Esophagus squamous epithelium (tissue), 5 donors: ENCODE measurements around the gene AIFM3. TPM values are rescaled to one million over a fixed set of nuclear protein-coding genes. Genes with fewer than 3 reads are reported as not detected.
A peak's percentile ranks its signal among the peaks of the same experiment; 100 is the strongest.
"Not testable (repeated sequence)": the region's sequence is repeated elsewhere in the genome, so short reads cannot be mapped to it uniquely, and the experiment has no call there.

Experiments
- DNase-seq: peaks from one replicate; lab custom pipeline; 2025; lab: John Stamatoyannopoulos, UW
- H3K27ac ChIP-seq, 4 donors: fragments of 200-600 bp; sonication (generic); one replicate each; pipeline ENCODE4 v1.5.1; 2016 to 2019; ENCODE audit warnings: mild to moderate bottlenecking in 1 of 4
- H3K27me3 ChIP-seq, 4 donors: fragments of 200-600 bp; sonication (generic); 1 replicate in 3 of 4; 2 replicates in 1 of 4; pipeline versions ENCODE4 v1.5.1 to v1.6.0; 2017 to 2021; ENCODE audit warnings: antibody characterized with exemption in 1 of 4
- H3K36me3 ChIP-seq, 3 donors: fragments of 200-600 bp; sonication (generic); one replicate each; pipeline ENCODE4 v1.5.1; 2016 to 2019
- H3K4me1 ChIP-seq, 3 donors: fragments of 200-600 bp; sonication (generic); one replicate each; pipeline ENCODE4 v1.5.1; 2017 to 2019
- H3K4me3 ChIP-seq, 4 donors: fragments of 200-600 bp; sonication (generic); 1 replicate in 3 of 4; 2 replicates in 1 of 4; pipeline ENCODE4 v1.5.1; 2016 to 2019; ENCODE audit warnings: mild to moderate bottlenecking in 2 of 4, moderate library complexity in 1 of 4
- H3K9me3 ChIP-seq, 3 donors: fragments of 200-600 bp; sonication (generic); one replicate each; pipeline ENCODE4 v1.5.1; 2016 to 2019
- CTCF ChIP-seq, 6 experiments: fragments of 450-650 bp in 4 of 6; fragments of 200-600 bp in 2 of 6; sonication (generic) in 2 of 6; IDR thresholded peaks; one replicate each; pipeline ENCODE4 v1.5.1; 2016 to 2019; ENCODE audit warnings: antibody characterized with exemption in 6 of 6, mild to moderate bottlenecking in 4 of 6, moderate library complexity in 4 of 6
- POLR2A ChIP-seq, 4 donors: fragments of 450-650 bp; IDR thresholded peaks; one replicate each; pipeline ENCODE4 v1.6.1; 2017; ENCODE audit warnings: antibody characterized with exemption in 4 of 4, mild to moderate bottlenecking in 4 of 4, moderate library complexity in 3 of 4
- WGBS, 2 donors: methylation state at CpG; one replicate each; pipeline ENCODE4 v1.1.5; 2018; 5-methylcytosine and 5-hydroxymethylcytosine counted together
- intact Hi-C: fragments of 100-400 bp; cut with DNase I; formaldehyde crosslinking; loops from one replicate; pipeline ENCODE4 v1.15.0; 2022
- total RNA-seq, 4 donors: library from RNA; depleted of rRNA; stranded (reverse); fragments of >200 nt; gene quantifications; one replicate each; pipeline ENCODE4 v1.1.0, GENCODE V29; 2016
- donor health status: DM: yes; HTN: yes; CAD: no.

The AIFM3 gene
- total RNA-seq, 4 donors from 2014 or later = 0.30 to 1.9 (median 0.94) TPM

DNA sequence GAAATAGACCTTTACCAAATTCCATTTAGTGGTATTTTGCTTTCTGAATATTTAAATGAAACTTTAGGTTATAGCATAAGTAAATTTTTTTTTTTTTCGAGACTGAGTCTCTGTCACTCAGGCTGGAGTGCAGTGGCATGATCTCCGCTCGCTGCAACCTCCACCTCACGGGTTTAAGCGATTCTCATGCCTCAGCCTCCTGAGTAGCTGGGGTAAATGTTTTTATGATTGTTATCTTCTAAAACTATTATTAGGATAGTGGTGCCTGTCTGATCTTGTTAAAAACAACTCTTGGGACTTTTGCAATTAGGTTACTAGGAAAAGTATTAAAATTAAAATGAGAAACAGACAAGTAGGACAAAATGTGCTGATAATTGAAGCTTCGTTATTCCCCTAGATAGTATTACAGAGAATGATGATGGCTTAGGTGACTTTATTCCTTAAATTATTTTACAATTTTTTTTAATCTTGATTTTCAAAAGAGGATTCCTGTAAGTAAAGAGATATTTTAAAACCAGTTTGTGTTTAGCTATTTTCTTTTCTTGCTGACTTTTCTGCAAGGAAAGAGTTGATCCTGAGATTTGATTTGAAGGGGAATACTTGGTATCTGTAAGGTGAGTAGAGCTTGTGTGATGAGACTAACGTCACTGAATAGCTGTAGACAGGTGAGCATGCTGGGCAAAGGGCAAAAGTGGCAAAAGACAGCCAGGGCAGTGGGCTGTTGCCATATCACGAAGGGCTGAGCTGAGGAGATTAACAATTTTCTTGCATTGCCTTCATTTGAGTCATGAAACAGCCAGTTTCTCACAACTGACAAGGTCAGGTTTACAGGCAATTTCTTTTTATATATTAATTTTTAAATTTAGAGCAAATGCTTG is 29.0 kb upstream of the AIFM3 start:
- Histone ChIP-seq H3K4me3 (no peak overlapping the region), H3K27me3 (no peaks in the 10 kb centered on the region), H3K36me3 (peaks cover 4 to 41% (median 6%) of the 10 kb centered on the region in 3 donors), H3K4me1 (peaks cover 19 to 85% (median 46%) of the 10 kb centered on the region in 3 donors), H3K9me3 (no peaks in the 10 kb centered on the region), H3K27ac (peak overlapping the region in 1 of 4 donors; percentile 3)
- intact Hi-C loops = no loop called here
- 63 to 70% methylated on average over 8 of the region's 8 CpGs for WGBS, 2 donors
- no peak for DNase-seq
- TF ChIP-seq CTCF (IDR thresholded peaks at IDR 0.05) (no peak), POLR2A (IDR thresholded peaks at IDR 0.05) (no peak)

DNA sequence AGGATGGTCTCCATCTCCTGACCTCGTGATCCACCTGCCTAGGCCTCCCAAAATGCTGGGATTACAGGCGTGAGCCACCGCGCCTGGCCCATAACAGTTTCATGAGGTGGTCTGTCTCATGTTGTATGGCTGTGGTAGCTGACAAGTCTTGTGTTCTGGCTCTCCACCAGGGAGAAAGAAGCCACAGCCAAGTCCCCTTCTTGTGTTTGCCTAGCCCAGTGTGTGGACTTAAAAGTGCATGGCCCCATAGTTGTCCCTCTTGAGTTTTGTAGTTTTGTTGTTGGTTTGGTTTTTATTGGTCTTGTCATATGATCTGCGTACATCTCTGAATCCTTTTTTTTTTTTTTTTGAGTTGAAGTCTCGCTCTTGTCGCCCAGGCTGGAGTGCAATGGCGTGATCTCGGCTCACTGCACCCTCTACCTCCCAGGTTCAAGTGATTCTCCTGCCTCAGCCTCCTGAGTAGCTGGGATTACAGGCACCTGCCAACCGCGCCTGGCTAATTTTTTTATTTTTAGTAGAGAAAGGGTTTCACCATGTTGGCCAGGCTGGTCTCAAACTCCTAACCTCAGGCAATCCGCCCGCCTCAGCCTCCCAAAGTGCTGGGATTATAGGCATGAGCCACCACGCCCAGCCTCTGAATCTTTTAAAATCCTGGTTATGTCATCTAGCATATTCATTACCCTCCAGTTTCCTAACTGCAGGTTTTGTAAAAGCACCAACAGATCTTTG is 27.4 kb upstream of the AIFM3 start:
- Histone ChIP-seq H3K27ac (peak overlapping the region in 3 of 4 donors; percentile 28 to 52 (median 34)), H3K36me3 (peaks cover 4 to 34% (median 6%) of the 10 kb centered on the region in 3 donors), H3K4me1 (peaks cover 19 to 91% (median 48%) of the 10 kb centered on the region in 3 donors)
- H3K9me3 ChIP-seq, H3K27me3 ChIP-seq, DNase-seq, intact Hi-C loops, H3K4me3 ChIP-seq: not testable (repeated sequence)
- 76 to 81% methylated on average over 13 to 14 of the region's 14 CpGs for WGBS, 2 donors

DNA sequence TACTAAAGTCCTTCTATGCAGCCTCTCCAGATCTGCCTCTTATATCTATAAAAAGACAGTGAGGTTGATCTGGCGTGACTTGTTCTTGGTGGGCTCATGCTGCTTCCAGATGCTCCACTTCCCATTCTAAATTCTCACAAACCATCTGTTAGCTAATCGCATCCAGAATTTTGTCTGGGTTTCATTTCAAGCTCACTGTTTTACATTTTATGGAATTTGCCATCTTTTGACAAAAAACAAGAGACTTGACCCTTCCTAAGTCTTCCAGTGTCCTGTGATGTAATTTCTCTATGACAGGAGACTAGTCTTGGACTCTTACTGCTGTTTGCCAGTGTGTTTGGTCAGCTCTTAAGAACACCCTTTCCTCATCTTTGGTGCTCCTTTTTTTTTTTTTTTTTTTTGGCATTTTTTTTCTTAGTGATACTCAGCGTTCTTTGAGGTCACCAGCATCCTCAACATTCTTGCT is 26.8 kb upstream of the AIFM3 start:
- H3K27ac ChIP-seq = peak overlapping the region in 2 of 4 donors; percentile 28 to 52
- intact Hi-C loops = no loop called here
- no peaks in the 10 kb centered on the region for H3K27me3 ChIP-seq
- peaks cover 16 to 92% (median 51%) of the 10 kb centered on the region in 3 donors for H3K4me1 ChIP-seq
- WGBS, 2 donors = 76% methylated on average over 3 of the region's 3 CpGs
- H3K36me3 ChIP-seq = peaks cover 4 to 31% (median 6%) of the 10 kb centered on the region in 3 donors
- no peaks in the 10 kb centered on the region for H3K9me3 ChIP-seq
- H3K4me3 ChIP-seq = no peak overlapping the region
- TF ChIP-seq POLR2A (IDR thresholded peaks at IDR 0.05) (no peak), CTCF (IDR thresholded peaks at IDR 0.05) (no peak)
- DNase-seq = no peak

- no peak for DNase-seq
- Histone ChIP-seq H3K27ac (peak overlapping the region in 2 of 4 donors; percentile 13 to 28), H3K27me3 (no peaks in the 10 kb centered on the region), H3K4me3 (no peak overlapping the region), H3K4me1 (peaks cover 16 to 92% (median 44%) of the 10 kb centered on the region in 3 donors), H3K9me3 (no peaks in the 10 kb centered on the region), H3K36me3 (peaks cover under 1 to 28% (median 4%) of the 10 kb centered on the region in 3 donors)
- intact Hi-C loops = no loop called here
- WGBS, 2 donors = 69 to 70% methylated on average over 2 to 4 of the region's 4 CpGs
- TF ChIP-seq POLR2A (IDR thresholded peaks at IDR 0.05) (no peak), CTCF (IDR thresholded peaks at IDR 0.05) (no peak)
Observed at GRCh38 chr22:20940904-20941385, 26.1 kb upstream of the AIFM3 start.

GRCh38 chr22:20942203-20942902 is 24.7 kb upstream of the AIFM3 start:
- Histone ChIP-seq H3K36me3 (peaks cover 0 to 20% (median 0%) of the 10 kb centered on the region in 3 donors), H3K4me1 (peaks cover 5 to 88% (median 30%) of the 10 kb centered on the region in 3 donors), H3K27ac (peak overlapping the region in 1 of 4 donors; percentile 17)
- H3K27me3 ChIP-seq, H3K4me3 ChIP-seq, DNase-seq, H3K9me3 ChIP-seq, intact Hi-C loops: not testable (repeated sequence)
- 77 to 81% methylated on average over 7 of the region's 7 CpGs for WGBS, 2 donors
